T-helper 2 cell treated with Interferon-gamma antibody and Interleukin-4, amounts not matched to agents 5 μg/mL and 100 μg/mL, for 36 hours (primary cell): Measurements from ENCODE around the gene SH3TC1.

Experiments
- DNase-seq: peaks from one replicate; pipeline ENCODE4 v3.0.0; 2021; ENCODE audit warnings: low spot score
- H3K27ac Mint-ChIP-seq: one replicate; pipeline ENCODE4 v1.8.0; 2021; ENCODE audit warnings: mild to moderate bottlenecking, mixed read lengths
- H3K27me3 Mint-ChIP-seq: one replicate; pipeline ENCODE4 v1.8.0; 2021; ENCODE audit warnings: low read depth, mixed read lengths
- H3K36me3 Mint-ChIP-seq: one replicate; pipeline ENCODE4 v1.8.0; 2021; ENCODE audit warnings: low read depth, mixed read lengths
- H3K4me1 Mint-ChIP-seq: one replicate; pipeline ENCODE4 v1.8.0; 2021; ENCODE audit warnings: low read depth, mixed read lengths
- H3K4me3 Mint-ChIP-seq: one replicate; pipeline ENCODE4 v1.8.0; 2022; ENCODE audit warnings: mild to moderate bottlenecking, moderate library complexity, mixed read lengths
- H3K9me3 Mint-ChIP-seq: one replicate; pipeline ENCODE4 v1.8.0; 2021; ENCODE audit warnings: mixed read lengths

SH3TC1 gene

DNA sequence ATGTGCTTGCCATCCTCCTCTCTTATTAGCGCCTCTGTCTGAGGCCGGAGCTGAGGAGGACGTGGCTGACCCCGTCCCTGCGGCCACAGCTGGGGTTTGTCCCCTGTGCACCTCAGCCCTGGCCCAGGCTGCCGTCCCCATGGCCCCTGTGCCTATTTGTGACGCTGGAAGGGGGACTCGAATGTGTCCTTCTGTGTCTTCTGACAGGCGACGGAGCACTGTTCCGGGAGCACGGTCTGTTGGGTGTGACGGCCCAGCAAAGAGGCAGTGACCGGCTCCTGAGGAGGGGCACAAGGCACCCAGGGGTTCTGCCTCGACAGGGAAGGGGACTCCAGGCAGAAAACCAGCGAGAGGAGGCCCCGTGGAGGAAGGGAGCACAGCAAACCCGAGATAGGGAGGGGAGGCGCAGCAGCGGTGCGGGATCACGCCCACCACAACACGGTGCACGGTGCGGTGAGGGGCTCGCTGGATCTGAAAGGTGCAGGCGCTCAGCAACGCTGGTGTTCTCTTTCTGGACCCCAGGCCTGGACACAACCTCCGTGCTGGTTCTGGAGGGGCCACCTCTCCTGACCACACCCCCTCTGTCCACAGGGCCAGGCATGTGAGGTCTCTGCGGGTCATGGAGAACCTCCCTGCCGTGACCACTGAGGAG lies 5.6 kb downstream of the SH3TC1 start:
- Mint-ChIP-seq H3K9me3 (no peaks in the 10 kb centered on the region), H3K4me3 (no peak overlapping the region), H3K36me3 (no peaks in the 10 kb centered on the region), H3K27me3 (no peaks in the 10 kb centered on the region), H3K27ac (no peak overlapping the region), H3K4me1 (peaks cover 20% of the 10 kb centered on the region)
- no peak for DNase-seq

GRCh38 chr4:8205241-8205707 lies 6.2 kb downstream of the SH3TC1 start:
- no peak overlapping the region for H3K27ac Mint-ChIP-seq
- H3K27me3 Mint-ChIP-seq, result no peaks in the 10 kb centered on the region
- no peaks in the 10 kb centered on the region for H3K9me3 Mint-ChIP-seq
- H3K36me3 Mint-ChIP-seq, result no peaks in the 10 kb centered on the region
- DNase-seq, result no peak
- H3K4me3 Mint-ChIP-seq, result no peak overlapping the region
- peaks cover 16% of the 10 kb centered on the region for H3K4me1 Mint-ChIP-seq

- no peaks in the 10 kb centered on the region for H3K36me3 Mint-ChIP-seq
- H3K27ac Mint-ChIP-seq, result no peak overlapping the region
- no peaks in the 10 kb centered on the region for H3K27me3 Mint-ChIP-seq
- H3K4me1 Mint-ChIP-seq, result peaks cover 10% of the 10 kb centered on the region
- no peaks in the 10 kb centered on the region for H3K9me3 Mint-ChIP-seq
- no peak for DNase-seq
- no peak overlapping the region for H3K4me3 Mint-ChIP-seq
Observed at GRCh38 chr4:8205749-8206611, 6.9 kb downstream of the SH3TC1 start.

- H3K36me3 Mint-ChIP-seq, result no peaks in the 10 kb centered on the region
- H3K9me3 Mint-ChIP-seq, result no peaks in the 10 kb centered on the region
- H3K4me1 Mint-ChIP-seq, result no peaks in the 10 kb centered on the region
- no peaks in the 10 kb centered on the region for H3K27me3 Mint-ChIP-seq
- H3K27ac Mint-ChIP-seq, result no peak overlapping the region
- no peak for DNase-seq
- no peak overlapping the region for H3K4me3 Mint-ChIP-seq
Observed at GRCh38 chr4:8207314-8207713, 8.2 kb downstream of the SH3TC1 start.

DNA sequence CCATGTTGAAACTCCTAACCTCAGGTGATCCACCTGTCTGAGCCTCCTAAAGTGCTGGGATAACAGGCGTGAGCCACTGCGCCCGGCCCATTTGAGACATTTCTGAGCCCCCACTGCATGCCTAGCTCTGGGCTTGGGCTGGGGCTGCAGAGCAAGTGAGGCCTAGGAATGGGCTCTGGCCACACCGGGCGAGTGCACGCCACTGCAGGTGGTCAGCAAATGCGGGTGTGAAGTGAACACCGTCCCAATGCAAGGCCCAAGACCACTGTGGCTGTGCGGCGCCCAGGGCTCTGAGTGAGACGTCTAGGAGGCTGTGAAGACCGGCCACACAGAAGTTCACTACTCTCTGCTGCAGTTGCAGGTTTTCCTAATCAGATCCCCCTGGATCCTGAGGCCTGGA lies 9.5 kb downstream of the SH3TC1 start:
- no peak for DNase-seq
- no peaks in the 10 kb centered on the region for H3K4me1 Mint-ChIP-seq
- H3K27ac Mint-ChIP-seq, result no peak overlapping the region
- H3K9me3 Mint-ChIP-seq, result no peaks in the 10 kb centered on the region
- H3K27me3 Mint-ChIP-seq, result no peaks in the 10 kb centered on the region
- H3K4me3 Mint-ChIP-seq, result no peak overlapping the region
- H3K36me3 Mint-ChIP-seq, result no peaks in the 10 kb centered on the region

DNA sequence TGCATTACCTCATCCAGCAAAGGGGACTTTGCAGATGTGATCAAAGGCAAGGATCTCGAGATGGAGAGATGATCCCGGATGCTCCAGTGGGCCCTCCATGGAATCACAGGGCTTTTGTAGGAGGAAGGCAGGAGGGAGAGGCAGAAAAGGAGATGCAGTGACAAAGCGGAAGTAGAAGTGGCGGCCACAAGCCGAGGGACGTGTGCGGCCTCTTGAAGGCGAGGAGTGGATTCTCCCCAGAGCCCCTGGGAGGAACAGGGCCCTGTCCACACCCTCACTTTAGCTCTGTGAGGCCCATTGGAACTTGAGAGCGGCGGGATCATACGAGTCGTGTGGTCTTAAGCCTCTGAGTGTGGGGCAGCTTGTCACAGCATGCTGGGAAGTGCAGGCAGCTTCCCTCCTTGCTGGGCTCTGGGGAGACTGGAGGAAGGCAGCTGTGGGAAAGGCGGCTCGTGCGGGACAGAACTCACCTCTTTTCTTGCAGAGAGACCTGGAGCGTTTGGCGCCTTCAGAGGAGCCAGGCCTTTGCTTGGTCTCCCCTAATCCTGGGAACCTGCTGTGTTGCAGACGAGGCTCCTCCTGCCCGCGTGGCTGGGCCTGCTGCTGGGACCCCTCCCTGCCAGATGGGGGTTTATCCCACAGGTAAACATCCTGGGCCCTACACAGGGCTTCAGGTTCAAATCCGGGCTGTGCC lies 10.2 kb downstream of the SH3TC1 start:
- Mint-ChIP-seq H3K36me3 (no peaks in the 10 kb centered on the region), H3K27ac (no peak overlapping the region), H3K4me3 (no peak overlapping the region), H3K9me3 (no peaks in the 10 kb centered on the region), H3K4me1 (no peaks in the 10 kb centered on the region), H3K27me3 (no peaks in the 10 kb centered on the region)
- DNase-seq, result no peak

GRCh38 chr4:8210010-8210409 lies 10.9 kb downstream of the SH3TC1 start:
- DNase-seq, result no peak
- no peak overlapping the region for H3K27ac Mint-ChIP-seq
- no peaks in the 10 kb centered on the region for H3K27me3 Mint-ChIP-seq
- H3K4me1 Mint-ChIP-seq, result no peaks in the 10 kb centered on the region
- no peaks in the 10 kb centered on the region for H3K36me3 Mint-ChIP-seq
- H3K4me3 Mint-ChIP-seq, result no peak overlapping the region
- no peaks in the 10 kb centered on the region for H3K9me3 Mint-ChIP-seq

DNA sequence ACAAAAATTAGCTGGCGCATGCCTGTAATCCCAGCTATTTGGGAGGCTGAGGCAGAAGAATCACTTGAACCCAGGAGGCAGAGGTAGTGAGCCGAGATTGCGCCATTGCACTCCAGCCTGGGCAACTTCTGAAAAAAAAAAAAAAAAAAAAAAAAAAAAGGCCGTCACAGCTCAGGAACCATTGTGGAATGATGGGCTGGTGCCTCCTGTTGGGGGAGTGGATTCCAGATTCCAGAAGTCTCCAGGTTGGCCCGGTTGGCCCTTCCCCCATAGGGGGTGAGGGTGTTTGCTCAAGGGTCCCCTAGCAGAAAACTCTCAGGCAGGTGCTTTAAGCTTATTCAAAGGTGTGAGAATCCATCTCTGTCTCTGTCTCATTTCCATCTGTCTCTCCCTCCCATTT lies 11.5 kb downstream of the SH3TC1 start:
- Mint-ChIP-seq H3K9me3 (no peaks in the 10 kb centered on the region), H3K27me3 (no peaks in the 10 kb centered on the region), H3K36me3 (no peaks in the 10 kb centered on the region), H3K4me1 (no peaks in the 10 kb centered on the region), H3K27ac (no peak overlapping the region), H3K4me3 (no peak overlapping the region)
- DNase-seq, result no peak

- Mint-ChIP-seq H3K36me3 (no peaks in the 10 kb centered on the region), H3K27ac (no peak overlapping the region), H3K4me1 (no peaks in the 10 kb centered on the region), H3K4me3 (no peak overlapping the region), H3K9me3 (no peaks in the 10 kb centered on the region), H3K27me3 (no peaks in the 10 kb centered on the region)
- DNase-seq, result no peak
Observed at GRCh38 chr4:8211251-8211650, 12.2 kb downstream of the SH3TC1 start.

DNA sequence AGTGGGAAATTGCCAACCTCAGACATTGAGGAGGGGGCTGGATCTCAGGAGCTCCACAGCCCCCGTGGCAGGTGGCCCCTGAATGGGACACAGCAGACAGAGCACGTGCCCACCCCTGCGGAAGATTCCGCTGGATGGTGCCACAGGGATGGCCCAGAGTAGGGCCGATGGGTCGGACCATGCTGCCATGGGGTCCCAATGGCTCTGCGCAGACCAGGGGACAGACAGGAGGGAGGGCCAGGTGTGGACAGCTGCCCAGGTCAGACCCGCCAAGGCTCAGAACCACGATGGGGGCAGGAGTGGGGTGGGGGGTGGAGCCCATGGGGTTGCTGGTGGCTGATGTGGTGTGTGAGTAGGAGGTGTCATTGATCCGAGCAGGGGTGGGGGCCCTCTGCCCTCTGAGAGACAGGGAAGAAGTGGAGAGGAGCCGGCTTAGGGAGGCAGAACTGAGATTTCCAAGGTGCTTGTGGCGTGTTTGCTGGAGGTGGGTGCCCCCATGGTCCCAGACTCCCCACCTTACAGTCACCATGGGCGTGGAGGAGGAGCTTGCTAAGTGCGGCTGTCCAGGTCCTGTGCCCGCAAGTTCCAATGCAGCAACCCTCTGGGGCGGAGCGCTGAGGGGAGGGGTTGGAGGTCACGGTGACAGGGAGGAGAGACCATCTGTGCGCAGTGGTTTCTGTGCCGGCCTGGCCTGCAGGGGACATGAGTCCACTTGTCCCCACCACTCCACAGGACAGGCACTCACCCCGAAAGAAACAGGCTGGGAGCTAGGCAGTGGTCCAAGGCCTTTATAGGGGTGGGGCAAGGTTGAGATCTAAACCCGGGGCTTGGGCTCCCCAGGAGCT lies 12.9 kb downstream of the SH3TC1 start:
- no peaks in the 10 kb centered on the region for H3K9me3 Mint-ChIP-seq
- DNase-seq, result no peak
- H3K27ac Mint-ChIP-seq, result no peak overlapping the region
- no peak overlapping the region for H3K4me3 Mint-ChIP-seq
- H3K27me3 Mint-ChIP-seq, result no peaks in the 10 kb centered on the region
- H3K4me1 Mint-ChIP-seq, result no peaks in the 10 kb centered on the region
- no peaks in the 10 kb centered on the region for H3K36me3 Mint-ChIP-seq

DNA sequence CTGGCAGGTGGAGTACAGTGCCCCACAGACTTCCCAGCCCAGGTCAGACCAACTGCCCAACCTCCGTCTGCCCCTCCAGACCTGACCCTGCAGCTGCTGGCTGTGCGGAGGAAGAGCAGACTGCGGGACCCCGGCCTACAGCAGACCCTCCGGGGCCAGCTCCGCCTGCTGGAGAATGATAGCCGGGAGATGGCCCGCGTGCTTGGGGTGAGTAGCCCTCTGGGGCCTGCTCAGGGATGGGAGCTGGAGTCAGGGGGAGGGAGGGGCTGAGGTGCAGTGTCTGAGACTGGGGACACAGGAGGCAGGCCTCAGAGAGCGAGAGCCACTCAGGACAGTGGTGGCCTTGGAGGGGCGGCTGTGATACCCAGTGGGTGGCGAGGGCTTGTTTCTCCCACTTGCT lies 13.5 kb downstream of the SH3TC1 start:
- no peak overlapping the region for H3K4me3 Mint-ChIP-seq
- H3K27ac Mint-ChIP-seq, result no peak overlapping the region
- no peaks in the 10 kb centered on the region for H3K27me3 Mint-ChIP-seq
- H3K4me1 Mint-ChIP-seq, result no peaks in the 10 kb centered on the region
- no peaks in the 10 kb centered on the region for H3K36me3 Mint-ChIP-seq
- no peak for DNase-seq
- no peaks in the 10 kb centered on the region for H3K9me3 Mint-ChIP-seq

DNA sequence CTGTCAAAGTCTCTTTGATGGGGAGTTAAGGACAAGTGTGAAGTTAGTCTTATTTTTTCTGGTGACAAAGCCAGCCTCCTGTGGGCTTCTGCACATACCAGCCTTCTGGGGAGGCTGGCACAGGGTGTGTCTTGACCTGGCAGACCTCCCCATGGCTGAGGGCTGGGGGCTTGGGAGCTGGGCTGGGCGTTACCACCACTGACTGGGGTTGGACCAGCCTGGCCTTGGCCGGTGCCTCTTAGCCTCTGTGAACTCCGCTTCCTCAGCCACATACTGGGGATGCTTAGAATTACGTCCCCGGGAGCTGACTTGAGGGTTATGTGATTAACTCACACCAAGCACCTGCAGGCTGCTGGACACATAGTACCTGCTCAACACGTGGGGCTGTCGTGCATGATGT lies 14.0 kb downstream of the SH3TC1 start:
- peaks cover 3% of the 10 kb centered on the region for H3K4me1 Mint-ChIP-seq
- H3K27ac Mint-ChIP-seq, result no peak overlapping the region
- no peaks in the 10 kb centered on the region for H3K36me3 Mint-ChIP-seq
- H3K4me3 Mint-ChIP-seq, result no peak overlapping the region
- H3K27me3 Mint-ChIP-seq, result no peaks in the 10 kb centered on the region
- DNase-seq, result no peak
- H3K9me3 Mint-ChIP-seq, result no peaks in the 10 kb centered on the region

DNA sequence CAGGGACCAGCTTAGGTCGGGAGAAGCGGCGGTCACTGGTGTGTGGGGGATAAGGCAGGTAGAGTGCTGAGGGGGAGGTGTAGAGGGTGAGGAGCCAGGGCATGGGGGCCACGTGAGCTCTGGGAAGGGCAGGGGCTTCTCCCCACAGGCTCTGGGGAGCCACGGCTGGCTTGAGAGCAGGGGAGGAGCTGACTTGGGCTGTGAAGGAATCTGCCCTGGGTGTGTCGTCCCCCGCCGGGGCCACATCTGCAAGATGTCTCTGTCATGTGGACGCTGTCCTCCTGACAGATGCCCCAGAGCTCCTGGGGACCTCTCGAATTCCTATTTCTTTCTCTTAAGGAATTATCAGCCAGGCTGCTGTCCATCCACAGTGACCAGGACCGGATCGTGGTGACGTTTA lies 15.0 kb downstream of the SH3TC1 start:
- H3K9me3 Mint-ChIP-seq, result no peaks in the 10 kb centered on the region
- no peak overlapping the region for H3K27ac Mint-ChIP-seq
- no peaks in the 10 kb centered on the region for H3K36me3 Mint-ChIP-seq
- no peak overlapping the region for H3K4me3 Mint-ChIP-seq
- no peak for DNase-seq
- H3K4me1 Mint-ChIP-seq, result peaks cover 7% of the 10 kb centered on the region
- no peaks in the 10 kb centered on the region for H3K27me3 Mint-ChIP-seq
